Tibial artery (tissue), 4 donors: Measurements from ENCODE around the gene SLC34A3.

Experiments
- DNase-seq, 2 donors: peaks; one replicate each; pipeline ENCODE4 v3.0.0-alpha.2; 2019
- H3K27ac ChIP-seq, 2 donors: fragments of 200-600 bp; sonication (generic) in 1 of 2; 1 replicate in 1 of 2; 2 replicates in 1 of 2; pipeline ENCODE4 v1.5.1; 2018 to 2019; ENCODE audit warnings: mild to moderate bottlenecking in 1 of 2
- H3K27me3 ChIP-seq, 2 donors: fragments of 200-600 bp; sonication (generic) in 1 of 2; one replicate each; pipeline versions ENCODE4 v1.5.1 to v1.6.0; 2016 to 2019
- H3K36me3 ChIP-seq, 3 donors: fragments of 200-600 bp; sonication (generic) in 2 of 3; one replicate each; pipeline ENCODE4 v1.5.1; 2016 to 2019; ENCODE audit warnings: mild to moderate bottlenecking in 2 of 3
- H3K4me1 ChIP-seq, 4 donors: fragments of 200-600 bp; sonication (generic) in 2 of 4; 1 replicate in 3 of 4; 2 replicates in 1 of 4; pipeline ENCODE4 v1.5.1; 2016 to 2019
- H3K4me3 ChIP-seq, 2 donors: fragments of 200-600 bp; sonication (generic) in 1 of 2; 1 replicate in 1 of 2; 2 replicates in 1 of 2; pipeline ENCODE4 v1.5.1; 2018 to 2019; ENCODE audit warnings: mild to moderate bottlenecking in 2 of 2
- H3K9me3 ChIP-seq, 3 donors: fragments of 200-600 bp; sonication (generic) in 1 of 3; one replicate each; pipeline ENCODE4 v1.5.1; 2016 to 2019
- CTCF ChIP-seq, 2 experiments: fragments of 200-600 bp in 1 of 2; fragments of 450-650 bp in 1 of 2; IDR thresholded peaks; one replicate each; pipeline ENCODE4 v1.5.1; 2017 to 2019; ENCODE audit warnings: antibody characterized with exemption in 2 of 2, mild to moderate bottlenecking in 1 of 2, moderate library complexity in 1 of 2
- intact Hi-C: fragments of 100-400 bp; cut with DNase I; formaldehyde crosslinking; loops from one replicate; pipeline ENCODE4 v1.15.0; 2023; ENCODE audit warnings: low total_unique reads

The SLC34A3 gene

GRCh38 chr9:137212520-137212919 is 18.2 kb upstream of the SLC34A3 start:
- TF ChIP-seq CTCF (IDR thresholded peaks at IDR 0.05) = no peak
- H3K4me1 ChIP-seq = peaks cover 0 to 9% (median 1%) of the 10 kb centered on the region in 4 donors
- H3K27me3 ChIP-seq = no peaks in the 10 kb centered on the region
- H3K36me3 ChIP-seq = peaks cover 0 to 44% (median 0%) of the 10 kb centered on the region in 3 donors
- no peak overlapping the region for H3K4me3 ChIP-seq
- intact Hi-C loops = no loop called here
- H3K9me3 ChIP-seq = no peaks in the 10 kb centered on the region
- no peak for DNase-seq
- H3K27ac ChIP-seq = no peak overlapping the region

GRCh38 chr9:137213160-137214060 is 17.3 kb upstream of the SLC34A3 start:
- intact Hi-C loops = no loop called here
- no peaks in the 10 kb centered on the region for H3K27me3 ChIP-seq
- H3K27ac ChIP-seq = no peak overlapping the region
- H3K9me3 ChIP-seq = no peaks in the 10 kb centered on the region
- peaks cover 0 to 42% (median 0%) of the 10 kb centered on the region in 3 donors for H3K36me3 ChIP-seq
- H3K4me3 ChIP-seq = no peak overlapping the region
- peaks cover 0 to 18% (median 8%) of the 10 kb centered on the region in 4 donors for H3K4me1 ChIP-seq
- no peak for DNase-seq
- no peak for TF ChIP-seq CTCF (IDR thresholded peaks at IDR 0.05)

- H3K4me1 ChIP-seq = peaks cover 0 to 24% (median 11%) of the 10 kb centered on the region in 4 donors
- no peak for DNase-seq
- no peaks in the 10 kb centered on the region for H3K27me3 ChIP-seq
- H3K9me3 ChIP-seq = no peaks in the 10 kb centered on the region
- no peak overlapping the region for H3K4me3 ChIP-seq
- intact Hi-C loops = no loop called here
- peaks cover 0 to 34% (median 0%) of the 10 kb centered on the region in 3 donors for H3K36me3 ChIP-seq
- H3K27ac ChIP-seq = no peak overlapping the region
- TF ChIP-seq CTCF (IDR thresholded peaks at IDR 0.05) = no peak
Measured at GRCh38 chr9:137214620-137215019, 16.1 kb upstream of the SLC34A3 start.

GRCh38 chr9:137215196-137215986 is 15.3 kb upstream of the SLC34A3 start:
- H3K27me3 ChIP-seq = no peaks in the 10 kb centered on the region
- DNase-seq = no peak
- peaks cover 0 to 24% (median 11%) of the 10 kb centered on the region in 4 donors for H3K4me1 ChIP-seq
- intact Hi-C loops = no loop called here
- TF ChIP-seq CTCF (IDR thresholded peaks at IDR 0.05) = no peak
- peaks cover 0 to 28% (median 0%) of the 10 kb centered on the region in 3 donors for H3K36me3 ChIP-seq
- H3K27ac ChIP-seq = no peak overlapping the region
- no peaks in the 10 kb centered on the region for H3K9me3 ChIP-seq
- no peak overlapping the region for H3K4me3 ChIP-seq

- intact Hi-C loops = no loop called here
- no peak for DNase-seq
- H3K27ac ChIP-seq = no peak overlapping the region
Measured at GRCh38 chr9:137216188-137216965, 14.3 kb upstream of the SLC34A3 start.

More at GRCh38 chr9:137216188-137216965, 14.3 kb upstream of the SLC34A3 start:
- H3K4me3 ChIP-seq = no peak overlapping the region
- peaks cover 0 to 28% (median 13%) of the 10 kb centered on the region in 4 donors for H3K4me1 ChIP-seq
- peaks cover 0 to 24% (median 0%) of the 10 kb centered on the region in 3 donors for H3K36me3 ChIP-seq
- no peaks in the 10 kb centered on the region for H3K9me3 ChIP-seq
- H3K27me3 ChIP-seq = peaks cover 0 to 4% of the 10 kb centered on the region in 2 donors
- TF ChIP-seq CTCF (IDR thresholded peaks at IDR 0.05) = no peak
